Activated CD4-positive, alpha-beta T cell treated with anti-CD3 and anti-CD28 coated beads, Interleukin-2, amount 50 U/mL, for 16 hours (primary cell): Measurements from ENCODE around the gene NUP155.
A peak's percentile ranks its signal among the peaks of the same experiment; 100 is the strongest.
"Not testable (repeated sequence)": the region's sequence is repeated elsewhere in the genome, so short reads cannot be mapped to it uniquely, and the experiment has no call there.

Experiments used
- DNase-seq: peaks from one replicate; pipeline ENCODE4 v3.0.0-alpha.2; 2020

Gene NUP155

DNA sequence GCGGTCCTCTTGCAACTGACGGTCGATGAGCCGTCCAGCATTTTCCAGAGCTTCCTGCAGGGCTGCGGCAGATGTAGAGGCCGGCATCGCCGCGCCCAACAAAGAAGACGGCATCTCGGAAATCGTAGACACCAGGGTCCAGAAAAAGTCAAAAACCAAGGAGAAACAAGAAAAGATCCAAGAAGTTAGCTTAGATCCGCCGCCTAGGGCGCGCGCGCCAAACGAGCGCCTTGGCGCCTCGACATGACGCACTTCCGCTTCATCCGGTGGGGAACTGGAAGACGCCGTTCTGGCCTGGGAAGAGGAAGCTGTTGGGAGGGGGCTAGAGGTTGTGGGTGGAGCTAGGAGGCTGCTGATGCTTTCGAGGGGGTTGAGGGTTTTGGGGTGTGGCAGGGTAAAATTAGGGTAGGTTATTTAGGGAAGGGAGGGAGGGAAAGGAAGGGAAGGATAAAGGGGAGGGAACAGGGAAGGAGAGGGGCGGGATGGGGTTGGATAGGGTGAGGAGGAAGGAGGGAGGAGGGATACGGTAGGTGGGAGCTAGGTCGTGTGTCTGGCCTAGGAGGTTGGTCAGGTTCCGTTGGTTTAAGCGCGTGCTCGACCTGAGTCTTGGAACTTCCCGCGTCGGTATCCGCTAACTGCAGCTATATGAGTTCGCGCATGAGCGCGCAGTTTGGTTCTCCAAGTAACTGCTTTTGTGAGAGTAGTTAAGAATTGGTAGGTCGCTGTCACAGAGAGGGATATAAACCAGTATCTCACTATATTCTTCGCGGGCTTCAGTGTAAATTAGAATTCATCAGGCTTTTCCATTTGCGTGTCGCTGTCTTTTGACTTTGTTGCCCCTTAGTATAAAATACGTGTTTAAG, at the start of gene NUP155:
Gene NUP155, minus strand, starts transcription at position 243 of the 863 bp plus-strand sequence. Its CDS starts 129 bp downstream, at position 114.
- peak; percentile 97 for DNase-seq

DNA sequence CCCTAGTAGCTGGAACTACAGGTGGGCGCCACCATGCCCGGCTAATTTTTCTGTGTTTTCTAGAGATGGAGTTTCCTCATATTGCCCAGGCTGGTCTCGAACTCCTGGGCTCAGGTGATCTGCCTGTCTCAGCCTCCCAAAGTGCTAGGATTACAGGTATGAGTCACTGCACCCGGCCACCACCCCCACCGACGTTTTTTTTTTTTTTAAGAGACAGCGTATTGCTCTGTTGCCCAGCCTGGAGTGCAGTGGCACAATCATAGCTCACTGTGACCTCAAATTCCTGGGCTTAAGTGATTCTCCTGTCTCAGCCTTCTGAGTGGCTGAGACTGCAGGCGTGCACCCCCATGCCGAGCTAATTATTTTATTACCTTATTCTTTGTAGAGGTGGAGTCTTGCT, 46.4 kb upstream of the NUP155 start:
- DNase-seq: no peak

DNA sequence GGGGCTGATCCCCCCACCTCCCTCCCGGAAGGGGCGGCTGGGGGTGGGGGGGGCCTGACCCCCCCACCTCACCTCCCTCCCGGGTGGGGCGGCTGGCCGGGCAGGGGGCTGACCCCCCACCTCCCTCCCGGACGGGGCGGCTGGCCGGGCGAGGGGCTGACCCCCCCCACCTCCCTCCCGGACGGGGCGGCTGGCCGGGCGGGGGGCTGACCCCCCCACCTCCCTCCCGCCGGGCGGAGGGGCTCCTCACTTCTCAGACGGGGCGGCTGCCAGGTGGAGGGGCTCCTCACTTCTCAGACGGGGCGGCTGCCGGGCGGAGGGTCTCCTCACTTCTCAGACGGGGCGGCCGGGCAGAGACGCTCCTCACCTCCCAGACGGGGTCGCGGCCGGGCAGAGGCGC, 44.5 kb upstream of the NUP155 start:
- not testable (repeated sequence) for DNase-seq

DNA sequence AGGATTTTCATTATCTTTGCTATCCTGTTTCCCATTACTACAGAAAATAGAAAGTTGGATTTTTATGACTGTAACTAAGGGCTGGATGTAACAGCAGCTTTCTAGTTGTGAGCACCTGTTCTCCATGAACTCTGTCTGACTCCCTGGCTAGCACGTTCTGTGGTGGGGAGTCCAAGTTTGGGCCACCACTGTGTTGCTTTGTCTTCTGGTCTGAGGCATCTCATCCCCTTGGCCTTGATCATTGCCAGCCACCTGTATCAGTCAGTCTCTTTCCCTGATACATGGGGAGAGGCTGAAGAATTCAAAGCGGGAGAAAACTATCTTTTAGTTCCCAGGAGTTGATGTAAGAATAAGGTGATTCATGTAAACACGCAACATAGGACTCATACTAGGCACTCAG, 41.6 kb upstream of the NUP155 start:
- no peak for DNase-seq

DNA sequence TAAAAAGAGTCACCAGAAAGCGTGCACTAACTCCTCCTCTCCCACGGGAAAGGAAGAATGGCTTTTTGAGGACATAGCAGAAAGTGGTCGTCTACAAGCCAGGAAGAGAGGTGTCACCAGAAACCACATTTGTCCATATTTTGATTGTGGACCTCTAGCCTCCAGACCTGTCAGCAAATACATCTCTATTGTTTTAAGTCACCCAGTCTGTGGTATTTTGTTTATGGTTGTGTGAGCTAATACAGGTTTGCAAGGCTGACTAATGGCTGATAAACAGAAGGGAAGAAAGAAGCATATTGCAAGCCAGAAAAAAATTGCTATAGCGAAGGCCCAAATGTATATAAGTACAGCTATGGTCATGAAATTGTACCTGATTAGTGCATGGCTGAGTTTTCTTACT, 29.6 kb upstream of the NUP155 start:
- no peak for DNase-seq

DNA sequence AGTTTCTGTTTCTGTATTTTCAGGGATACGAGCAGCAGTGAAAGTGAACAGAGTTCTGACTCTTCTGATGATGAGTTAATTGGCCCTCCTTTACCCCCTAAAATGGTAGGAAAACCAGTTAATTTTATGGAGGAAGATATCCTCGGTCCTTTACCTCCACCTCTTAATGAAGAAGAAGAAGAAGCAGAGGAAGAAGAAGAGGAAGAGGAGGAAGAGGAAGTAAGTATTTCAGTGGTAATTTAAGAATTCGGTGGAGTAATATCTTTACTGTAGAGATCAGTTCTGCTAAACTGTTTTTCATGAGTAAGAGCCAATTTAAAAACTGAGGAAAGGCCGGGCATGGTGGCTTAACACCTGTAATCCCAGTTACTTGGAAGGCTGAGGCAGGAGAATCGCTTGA, 25.4 kb upstream of the NUP155 start:
- no peak for DNase-seq

DNA sequence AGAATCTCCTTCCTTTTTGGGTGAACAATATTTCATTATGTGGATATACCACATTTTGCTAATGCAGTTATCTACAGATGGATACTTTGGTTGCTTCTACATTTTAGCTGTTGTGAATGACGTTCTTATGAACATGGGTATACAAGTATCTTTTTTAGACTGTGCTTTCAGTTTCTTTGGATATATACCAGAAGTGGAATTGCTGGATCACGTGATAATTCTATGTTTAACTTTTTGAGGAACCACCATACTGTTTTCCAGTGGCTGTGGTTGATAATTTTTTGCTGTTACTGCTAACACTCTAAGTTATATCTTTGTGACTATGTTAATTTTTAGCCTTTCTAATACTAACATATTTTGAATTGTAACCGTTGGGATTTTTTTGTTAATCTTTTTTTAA, 20.7 kb upstream of the NUP155 start:
- no peak for DNase-seq

DNA sequence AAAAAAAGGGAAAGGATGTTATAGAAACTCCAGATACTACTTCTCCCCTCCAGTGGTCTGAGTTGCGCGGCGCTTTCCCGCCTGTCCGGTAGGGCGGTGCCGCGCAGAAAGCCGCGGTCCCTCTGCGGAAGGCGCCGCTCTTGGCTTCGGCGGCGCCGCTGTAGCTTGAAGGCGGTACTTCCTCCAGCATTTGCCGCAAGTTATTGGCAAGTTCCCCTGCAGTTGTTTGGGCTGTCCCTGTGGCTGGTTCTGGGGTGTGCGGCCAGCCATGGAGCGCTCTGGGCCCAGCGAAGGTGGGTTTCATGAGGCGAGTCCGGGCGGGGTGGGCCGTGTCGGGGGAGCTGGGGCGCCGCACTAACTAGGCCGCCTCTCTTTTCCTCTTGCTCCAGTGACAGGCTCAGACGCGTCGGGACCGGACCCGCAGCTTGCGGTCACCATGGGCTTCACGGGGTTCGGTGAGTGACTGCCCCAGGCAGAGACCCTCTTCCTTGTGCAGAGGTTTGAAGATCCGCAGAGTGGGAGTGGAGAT, 8.3 kb upstream of the NUP155 start, which contains the start of gene WDR70:
Gene WDR70, plus strand, starts transcription at position 219 of the 529 bp plus-strand sequence. Its CDS starts 50 bp downstream, at position 269.
- DNase-seq: peak; percentile 90

DNA sequence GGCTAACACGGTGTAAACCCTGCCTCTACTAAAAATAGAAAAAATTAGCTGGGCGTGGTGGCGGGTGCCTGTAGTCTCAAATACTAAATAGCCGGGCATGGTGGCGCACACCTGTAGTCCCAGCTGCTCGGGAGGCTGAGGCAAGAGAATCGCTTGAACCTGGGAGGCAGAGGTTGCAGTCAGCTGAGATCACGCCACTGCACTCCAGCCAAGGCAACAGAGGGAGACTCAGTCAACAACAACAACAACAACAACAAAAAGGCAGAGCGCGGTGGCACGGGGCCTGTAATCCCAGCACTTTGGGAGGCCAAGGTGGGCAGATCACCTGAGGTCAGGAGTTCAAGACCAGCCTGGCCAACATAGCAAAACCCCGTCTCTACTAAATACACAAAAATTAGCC, 7.2 kb upstream of the NUP155 start:
- not testable (repeated sequence) for DNase-seq

DNA sequence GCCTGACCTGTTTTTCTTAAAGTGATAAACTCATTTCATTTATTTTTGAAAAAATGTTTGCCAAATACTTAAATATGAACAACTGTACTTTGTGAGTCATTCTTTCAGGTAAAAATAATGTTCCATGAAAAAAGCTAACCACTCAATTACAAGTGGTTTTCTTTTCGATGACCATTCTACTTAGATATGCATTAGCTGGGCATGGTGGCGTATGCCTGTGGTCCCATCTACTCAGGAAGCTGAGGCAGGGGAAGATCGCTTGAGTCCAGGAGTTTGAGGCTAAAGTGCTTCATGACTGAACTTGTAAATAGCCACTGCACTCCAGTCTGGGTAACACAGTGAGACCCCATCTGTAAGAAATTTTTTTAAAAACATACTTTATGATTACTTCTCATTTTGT, 4.2 kb upstream of the NUP155 start:
- DNase-seq: no peak

DNA sequence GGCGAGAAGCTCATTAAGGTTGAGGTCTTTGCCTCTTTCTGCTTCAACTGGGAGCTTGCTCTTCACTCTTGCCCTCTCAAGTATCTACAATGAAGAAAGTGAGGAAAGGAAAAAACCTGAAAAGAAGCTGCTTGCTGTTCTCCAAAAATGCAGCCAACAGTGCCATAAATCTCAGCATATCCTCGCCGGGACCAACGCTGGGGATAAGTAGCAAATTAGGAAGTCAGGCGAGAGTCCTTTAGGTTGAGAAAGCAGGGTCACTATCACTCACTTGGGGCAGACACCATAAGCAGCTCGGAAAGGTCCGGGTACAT, 399 bp downstream of the NUP155 start:
- no peak for DNase-seq

DNA sequence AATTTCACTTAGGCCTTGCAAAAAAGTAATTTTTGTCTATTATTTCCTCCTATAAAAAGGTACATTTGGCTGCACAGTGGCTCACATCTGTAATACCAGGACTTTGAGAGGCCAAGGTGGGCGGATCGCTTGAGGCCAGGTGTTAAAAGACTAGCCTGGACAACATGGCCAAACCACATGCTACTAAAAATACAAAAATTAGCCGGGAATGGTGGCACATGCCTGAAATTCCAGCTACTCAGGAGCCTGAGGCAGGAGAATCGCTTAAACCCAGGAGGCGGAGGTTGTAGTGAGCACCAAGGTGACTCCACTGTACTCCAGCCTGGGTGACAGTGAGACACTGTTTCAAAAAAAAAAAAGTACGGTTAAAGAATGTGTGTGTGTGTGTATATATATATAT, 15.7 kb downstream of the NUP155 start:
- no peak for DNase-seq

DNA sequence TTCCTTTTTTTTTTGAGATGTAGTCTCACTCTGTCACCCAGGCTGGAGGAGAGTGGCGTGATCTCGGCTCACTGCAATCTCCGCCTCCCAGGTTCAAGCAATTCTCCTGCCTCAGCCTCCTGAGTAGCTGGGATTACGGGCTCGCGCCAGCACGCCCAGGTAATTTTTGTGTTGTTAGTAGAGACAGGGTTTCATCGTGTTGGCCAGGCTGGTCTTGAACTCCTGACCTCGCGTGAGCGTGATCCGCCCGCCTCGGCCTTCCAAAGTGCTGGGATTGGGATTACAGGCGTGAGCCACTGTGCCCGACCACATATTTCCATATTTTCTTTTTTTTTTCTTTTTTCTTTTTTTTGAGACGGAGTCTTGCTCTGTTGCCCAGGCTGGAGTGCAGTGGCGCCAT, 28.2 kb downstream of the NUP155 start:
- not testable (repeated sequence) for DNase-seq

DNA sequence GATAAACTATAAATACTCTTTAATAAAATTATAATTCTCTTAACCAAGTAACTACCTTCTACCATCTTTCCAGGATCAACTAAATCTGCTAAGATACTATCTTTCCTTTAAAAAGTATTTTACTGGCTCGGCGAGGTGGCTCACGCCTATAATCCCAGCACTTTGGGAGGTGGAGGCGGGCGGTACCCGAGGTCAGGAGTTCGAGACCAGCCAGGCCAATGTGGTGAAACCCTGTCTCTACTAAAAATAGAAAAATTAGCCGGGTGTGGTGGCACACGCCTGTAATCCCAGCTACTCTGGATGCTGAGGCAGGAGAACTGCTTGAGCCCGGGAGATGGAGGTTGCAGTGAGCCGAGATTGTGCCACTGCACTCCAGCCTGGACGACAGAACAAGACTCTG, 36.2 kb downstream of the NUP155 start:
- DNase-seq: not testable (repeated sequence)

DNA sequence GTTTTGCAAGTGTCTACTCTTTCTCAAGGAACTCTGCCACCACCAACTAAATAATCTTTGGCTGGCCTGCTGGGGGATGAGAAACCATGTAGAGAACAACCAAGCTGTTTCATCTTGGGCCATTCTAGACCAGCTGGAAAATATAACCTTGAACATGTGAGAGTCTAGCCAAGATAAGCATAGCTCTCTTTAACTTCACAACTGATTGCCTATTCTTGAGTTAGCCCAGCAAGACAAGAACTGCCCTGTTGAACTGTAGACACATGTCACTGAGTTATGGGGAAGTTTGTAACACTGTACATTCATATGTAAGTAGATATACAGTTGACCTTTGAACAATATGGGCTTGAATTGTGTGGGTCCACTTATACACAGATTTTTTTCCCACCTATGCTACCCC, 44.4 kb downstream of the NUP155 start:
- DNase-seq: no peak

DNA sequence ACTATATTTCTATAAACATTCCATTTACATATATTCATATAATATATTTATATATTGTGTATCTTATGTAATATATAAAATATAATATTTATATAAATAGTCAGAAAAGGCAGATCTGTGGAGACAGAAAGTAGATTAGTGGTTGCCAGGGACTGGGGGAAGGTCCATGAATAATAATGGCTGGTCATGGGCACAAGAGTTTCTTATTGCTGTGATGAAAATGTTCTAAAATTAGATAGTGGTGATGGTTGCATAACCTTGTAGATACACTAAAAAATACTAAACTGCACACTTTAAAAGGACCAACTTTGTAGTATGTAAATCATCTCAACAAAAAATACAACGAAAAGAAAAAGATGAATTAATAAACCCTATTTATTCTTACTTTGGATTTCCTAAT, 47.3 kb downstream of the NUP155 start:
- no peak for DNase-seq

DNA sequence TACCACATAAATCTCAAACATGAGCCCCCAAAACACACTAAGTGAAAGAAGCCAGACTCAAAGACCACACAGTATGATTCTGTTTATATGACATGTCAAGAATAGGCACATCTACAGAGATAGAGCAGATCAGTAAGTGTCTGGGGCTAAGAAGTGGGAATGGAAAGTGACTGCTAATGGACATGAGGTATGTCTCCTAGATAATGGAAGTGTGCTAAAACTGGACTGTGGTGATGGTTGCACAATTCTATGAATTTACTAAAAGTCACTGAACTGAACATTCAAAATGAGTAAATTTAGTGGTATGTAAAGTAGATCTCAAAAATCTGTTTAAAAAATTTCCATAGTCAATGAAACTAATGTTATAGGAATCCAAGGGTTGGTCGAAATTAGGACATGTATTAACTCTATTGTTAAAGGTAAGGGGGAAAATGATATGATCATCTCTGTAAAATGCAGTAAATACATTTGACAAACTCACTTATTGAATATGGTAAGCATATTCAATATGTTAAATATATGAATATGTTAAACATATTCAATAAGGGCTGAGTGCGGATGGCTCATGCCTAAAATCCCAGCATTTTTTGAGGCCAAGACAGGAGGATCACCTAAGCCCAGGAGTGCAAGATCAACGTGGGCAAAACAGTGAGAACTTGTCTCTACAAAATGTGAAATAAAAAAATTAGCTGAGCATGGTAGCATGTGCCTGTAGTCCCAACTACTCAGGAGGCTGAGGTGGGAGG, 51.7 kb downstream of the NUP155 start:
- no peak for DNase-seq

DNA sequence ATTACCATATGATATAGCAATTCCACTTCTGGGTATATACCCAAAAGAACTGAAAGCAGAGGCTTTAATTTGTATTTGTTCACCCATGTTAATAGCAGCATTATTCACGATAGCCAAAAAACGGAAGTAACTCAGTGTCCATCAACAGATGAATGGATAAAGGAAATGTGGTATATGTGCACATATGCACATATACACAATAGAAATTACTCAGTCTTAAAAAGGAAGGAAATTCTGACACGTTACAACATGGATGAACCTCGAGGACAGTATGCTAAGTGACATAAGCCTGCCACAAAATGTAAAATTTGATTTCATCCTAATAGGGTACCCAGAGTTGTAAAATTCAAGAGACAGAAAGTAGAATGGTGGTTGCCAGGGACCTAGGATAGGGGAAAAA, 54.9 kb downstream of the NUP155 start:
- DNase-seq: no peak

DNA sequence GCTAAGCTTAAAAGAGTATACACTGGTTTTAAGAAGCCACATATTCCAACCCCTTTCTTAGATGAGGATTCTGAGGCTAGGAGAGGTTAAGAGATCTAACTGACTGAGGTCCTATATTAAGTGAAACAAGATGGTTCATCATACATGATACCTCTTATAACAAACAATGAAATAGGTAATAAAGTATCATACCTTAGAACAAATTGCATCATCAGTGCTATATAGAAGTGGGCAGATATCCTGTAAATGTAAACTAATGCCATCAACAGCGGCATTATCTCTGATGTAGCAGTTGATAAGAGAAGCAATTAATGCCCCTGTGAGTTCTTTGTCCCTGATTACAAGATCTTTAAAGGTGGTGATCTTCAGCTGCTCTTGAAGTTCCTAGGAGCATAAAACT, 60.5 kb downstream of the NUP155 start:
- no peak for DNase-seq

DNA sequence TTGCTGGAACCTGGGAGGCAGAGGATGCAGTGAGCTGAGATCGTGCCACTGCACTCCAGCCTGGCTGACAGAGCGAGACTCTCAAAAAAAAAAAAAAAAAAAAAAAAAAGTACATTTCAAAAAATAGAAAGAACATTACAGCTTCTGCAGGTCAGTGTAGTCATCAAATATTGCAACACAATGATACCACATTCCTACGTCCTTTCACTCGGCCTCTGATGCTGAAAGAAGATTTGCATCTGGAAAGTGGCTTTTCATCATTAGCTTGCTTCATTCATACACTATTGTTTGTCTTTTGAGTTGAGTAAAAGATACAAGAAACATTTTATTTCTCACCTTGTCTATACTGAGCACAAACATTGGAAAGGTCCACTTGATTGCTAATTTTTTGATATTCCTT, 62.1 kb downstream of the NUP155 start:
- DNase-seq: no peak

DNA sequence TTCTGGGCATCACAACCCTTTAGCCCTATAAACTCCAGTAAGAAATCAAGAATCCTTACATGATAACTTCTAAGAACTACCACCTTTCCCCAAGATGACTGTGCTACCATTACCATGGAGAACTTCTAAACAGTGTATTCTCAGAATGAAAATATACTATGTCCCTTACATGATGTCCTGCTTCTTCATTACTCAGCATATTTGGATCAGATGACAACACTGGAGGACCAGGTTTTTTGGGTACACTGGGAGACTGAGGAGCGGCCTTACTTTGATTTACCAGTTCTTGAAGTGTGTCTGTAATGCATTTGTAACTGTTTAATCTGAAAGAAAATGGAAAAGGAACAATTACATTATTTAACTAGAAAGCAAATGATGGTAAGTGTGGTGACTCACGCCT, 66.0 kb downstream of the NUP155 start:
- DNase-seq: peak; percentile 5

DNA sequence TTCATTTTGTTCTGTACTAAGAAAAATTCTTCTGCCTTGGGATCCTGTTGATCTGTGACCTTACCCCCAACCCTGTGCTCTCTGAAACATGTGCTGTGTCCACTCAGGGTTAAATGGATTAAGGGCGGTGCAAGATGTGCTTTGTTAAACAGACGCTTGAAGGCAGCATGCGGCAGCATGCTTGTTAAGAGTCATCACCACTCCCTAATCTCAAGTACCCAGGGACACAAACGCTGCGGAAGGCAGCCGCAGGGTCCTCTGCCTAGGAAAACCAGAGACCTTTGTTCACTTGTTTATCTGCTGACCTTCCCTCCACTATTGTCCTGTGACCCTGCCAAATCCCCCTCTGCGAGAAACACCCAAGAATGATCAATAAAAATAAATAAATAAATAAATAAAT, 74.6 kb downstream of the NUP155 start:
- not testable (repeated sequence) for DNase-seq

DNA sequence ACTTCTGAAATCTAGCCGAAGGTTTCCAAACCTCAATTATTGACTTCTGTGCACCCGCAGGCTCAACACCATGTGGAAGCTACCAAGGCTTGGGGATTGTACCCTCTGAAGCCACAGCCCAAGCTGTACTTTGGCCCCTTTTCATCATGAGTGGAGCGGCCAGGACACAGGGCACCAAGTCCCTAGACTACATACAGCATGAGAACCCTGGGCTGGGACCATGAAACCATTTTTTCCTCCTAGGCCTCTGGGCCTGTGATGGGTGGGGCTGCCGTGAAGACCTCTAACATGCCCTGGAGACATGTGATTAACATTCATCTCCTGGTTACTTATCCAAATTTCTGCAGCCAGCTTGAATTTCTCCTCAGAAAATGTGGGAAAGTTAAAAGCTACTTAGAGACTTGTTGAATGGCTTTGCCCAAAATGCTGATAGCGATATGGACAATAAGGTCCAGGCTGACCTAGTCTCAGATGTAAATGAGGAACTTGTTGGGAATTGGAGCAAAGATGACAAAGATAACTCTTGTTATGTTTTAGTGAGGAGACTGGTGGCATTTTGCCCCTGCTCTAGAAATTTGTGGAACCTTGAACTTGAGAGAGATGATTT, 87.6 kb downstream of the NUP155 start:
- DNase-seq: no peak

DNA sequence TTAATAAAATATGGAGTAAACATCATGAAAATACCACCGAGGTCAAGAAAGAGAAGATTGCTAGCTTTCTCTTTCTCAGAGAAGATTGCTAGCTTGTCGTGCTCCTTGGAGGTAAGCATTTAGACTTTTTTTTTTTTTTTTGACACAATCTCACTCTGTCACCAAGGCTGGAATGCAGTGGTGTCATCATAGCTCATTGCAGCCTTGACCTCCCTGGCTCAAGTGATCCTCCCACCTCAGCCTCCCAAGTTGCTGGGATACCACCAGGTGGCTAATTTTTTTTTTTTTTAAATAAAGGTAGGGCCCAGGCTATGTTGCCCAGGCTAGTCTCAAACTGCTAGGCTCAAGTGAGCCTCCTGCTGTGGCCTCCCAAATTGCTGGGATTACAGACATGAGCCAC, 95.4 kb downstream of the NUP155 start:
- no peak for DNase-seq
